GM19438 (cell line): ENCODE measurements around the gene CDHR5.

Source experiments
- ATAC-seq: cut with Tn5 transposase; IDR thresholded peaks from one replicate; pipeline ENCODE4 v1.9.1; 2021; ENCODE audit warnings: low read depth; ENCODE audit not compliant: unreplicated experiment

The CDHR5 gene

DNA sequence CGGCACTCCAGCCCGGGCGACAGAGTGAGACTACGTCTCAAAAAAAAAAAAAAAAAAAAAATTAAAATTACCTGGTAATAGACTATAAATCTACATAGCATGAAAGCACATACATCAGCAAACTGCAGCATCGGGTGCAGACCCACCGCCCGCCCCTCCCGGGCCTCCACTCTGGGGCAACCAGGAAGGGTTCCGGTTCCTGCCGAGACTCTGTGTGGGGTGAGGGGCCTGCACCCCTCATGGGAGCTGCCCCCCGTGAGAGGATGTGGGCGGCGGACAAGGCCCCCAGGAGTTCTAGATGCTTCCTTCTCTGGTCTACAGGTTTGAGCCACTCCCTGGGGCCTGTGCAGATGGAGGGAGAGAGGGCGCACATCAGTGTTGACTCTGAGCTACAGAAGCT lies 21.5 kb upstream of the CDHR5 start:
- no peak for ATAC-seq

DNA sequence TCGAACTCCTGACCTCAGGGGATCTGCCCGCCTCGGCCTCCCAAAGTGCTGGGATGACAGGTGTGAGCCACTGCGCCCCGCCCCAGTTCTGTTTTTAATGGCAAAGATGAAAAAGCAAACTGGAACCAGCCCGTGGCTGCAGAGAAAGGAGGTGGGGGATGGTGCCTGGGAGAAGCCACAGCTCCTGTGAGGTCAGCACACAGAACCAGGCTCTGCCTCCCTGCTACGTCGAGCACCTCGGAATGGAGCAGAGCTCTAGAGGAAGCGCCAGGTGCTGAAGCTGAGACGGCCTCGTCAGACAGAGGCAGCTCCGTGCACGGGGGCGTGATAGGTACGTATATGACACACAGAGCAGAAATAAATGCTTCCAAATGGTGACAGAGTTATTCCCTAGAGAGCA lies 20.8 kb upstream of the CDHR5 start:
- ATAC-seq: no peak

DNA sequence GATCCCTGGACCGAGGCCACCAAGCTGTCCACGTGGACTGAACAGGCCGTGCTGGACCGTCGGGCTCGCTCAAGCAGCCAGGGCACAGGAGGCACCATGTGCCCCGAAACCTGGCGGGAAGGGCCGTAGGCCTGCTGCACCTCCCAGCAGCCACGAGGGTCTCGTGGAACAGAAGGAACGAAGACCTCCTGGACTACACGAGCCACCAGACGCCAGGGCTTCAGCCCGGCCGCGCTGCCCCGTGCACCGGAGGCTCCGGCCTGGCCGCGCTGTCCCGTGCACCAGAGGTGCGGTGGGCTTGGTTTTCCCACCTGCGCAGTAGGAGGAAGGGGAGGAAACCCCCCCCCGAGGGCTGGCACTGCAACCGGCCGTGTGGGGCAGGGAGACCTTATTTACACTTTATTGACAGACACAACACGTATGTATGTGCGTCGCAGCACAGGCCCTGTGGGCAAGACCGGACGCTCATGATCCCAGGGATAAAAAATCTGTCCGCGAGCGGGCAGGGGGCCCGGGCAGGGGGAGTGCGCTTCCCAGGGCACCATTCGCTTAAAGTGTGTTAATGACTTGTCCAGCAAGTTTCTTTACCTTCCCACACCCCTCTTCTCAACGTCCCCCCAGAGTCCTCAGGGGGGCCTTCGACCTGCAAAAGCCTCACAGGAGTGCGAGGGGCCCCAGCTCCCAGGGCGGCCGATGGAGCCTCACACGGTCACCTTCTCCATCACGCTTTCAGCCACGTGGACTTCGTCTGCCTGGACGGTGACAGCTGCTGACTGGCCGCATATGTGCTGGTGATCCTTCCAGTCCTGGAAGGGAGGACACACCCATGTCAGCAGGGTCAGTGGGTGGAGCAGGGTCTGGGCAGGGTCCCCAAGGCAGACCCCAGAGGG lies 19.3 kb upstream of the CDHR5 start:
- ATAC-seq: no peak

DNA sequence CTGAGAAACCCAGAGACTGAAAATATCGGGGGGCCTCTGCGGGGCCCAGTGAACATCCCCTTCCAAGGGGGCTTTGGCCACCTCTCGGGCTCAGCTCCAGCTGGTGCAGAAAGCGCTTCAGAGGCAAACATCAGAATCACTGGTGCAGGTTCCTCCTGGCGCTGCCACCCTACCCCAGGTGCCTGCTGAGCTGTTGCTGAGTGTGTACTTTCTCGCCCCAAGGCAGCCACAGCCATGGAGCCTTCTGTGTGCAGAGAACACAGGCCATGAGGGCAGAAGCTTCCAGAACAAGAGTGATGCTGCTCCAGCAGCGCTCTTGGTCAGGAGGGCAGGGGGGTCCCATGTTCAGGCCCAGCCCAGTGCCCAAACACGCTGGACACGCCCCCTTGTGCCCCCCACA lies 18.6 kb upstream of the CDHR5 start:
- ATAC-seq: no peak

DNA sequence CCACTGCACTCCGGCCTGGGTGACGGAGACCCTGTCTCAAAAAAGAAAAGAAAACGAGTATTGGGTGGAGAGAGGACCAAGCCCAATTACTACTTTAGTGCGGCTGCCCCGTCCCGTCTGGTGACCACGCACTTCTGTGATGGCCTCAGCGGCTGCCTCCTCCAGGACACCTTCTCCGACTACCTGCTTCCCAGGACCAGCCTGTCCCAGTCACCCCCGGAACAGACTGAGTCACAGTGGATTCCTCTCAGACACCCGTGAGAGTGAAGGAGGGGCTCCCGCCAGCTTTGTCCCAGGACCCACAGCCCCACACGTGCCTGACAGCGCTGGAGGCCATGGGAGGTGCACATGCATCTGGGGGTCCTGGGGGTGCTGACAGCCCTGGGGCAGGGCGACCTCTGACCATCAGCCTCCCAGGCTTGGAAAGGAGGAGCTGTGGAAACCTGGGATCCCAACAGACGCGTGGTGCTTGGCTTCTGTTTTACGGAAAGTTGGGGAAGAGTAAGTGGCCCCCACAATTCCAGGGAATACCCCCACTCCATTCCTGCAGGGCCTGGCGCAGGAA lies 17.1 kb upstream of the CDHR5 start:
- no peak for ATAC-seq

DNA sequence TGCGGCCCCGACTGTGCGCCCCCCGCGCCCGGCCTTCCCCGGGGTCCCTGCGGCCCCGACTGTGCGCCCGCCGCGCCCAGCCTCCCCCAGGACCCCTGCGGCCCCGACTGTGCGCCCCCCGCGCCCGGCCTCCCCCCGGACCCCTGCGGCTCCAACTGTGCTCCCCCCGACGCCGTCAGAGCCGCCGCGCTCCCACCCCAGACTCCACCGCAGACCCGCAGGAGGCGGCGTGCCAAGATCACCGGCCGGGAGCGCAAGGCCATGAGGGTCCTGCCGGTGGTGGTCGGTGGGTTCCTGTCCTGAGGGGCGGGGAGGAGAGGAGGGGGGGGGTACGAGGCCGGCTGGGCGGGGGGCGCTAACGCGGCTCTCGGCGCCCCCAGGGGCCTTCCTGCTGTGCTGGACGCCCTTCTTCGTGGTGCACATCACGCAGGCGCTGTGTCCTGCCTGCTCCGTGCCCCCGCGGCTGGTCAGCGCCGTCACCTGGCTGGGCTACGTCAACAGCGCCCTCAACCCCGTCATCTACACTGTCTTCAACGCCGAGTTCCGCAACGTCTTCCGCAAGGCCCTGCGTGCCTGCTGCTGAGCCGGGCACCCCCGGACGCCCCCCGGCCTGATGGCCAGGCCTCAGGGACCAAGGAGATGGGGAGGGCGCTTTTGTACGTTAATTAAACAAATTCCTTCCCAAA lies 15.4 kb upstream of the CDHR5 start:
- no peak for ATAC-seq

DNA sequence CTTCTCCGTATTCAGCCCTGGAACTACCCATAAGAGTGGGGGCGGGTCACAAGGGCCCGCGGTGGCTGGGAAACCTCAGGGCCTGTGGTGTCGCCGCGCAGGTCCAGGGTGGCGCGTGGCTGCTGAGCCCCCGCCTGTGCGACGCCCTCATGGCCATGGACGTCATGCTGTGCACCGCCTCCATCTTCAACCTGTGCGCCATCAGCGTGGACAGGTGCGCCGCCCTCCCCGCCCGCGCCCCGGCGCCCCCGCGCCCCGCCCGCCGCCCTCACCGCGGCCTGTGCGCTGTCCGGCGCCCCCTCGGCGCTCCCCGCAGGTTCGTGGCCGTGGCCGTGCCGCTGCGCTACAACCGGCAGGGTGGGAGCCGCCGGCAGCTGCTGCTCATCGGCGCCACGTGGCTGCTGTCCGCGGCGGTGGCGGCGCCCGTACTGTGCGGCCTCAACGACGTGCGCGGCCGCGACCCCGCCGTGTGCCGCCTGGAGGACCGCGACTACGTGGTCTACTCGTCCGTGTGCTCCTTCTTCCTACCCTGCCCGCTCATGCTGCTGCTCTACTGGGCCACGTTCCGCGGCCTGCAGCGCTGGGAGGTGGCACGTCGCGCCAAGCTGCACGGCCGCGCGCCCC lies 14.7 kb upstream of the CDHR5 start:
- no peak for ATAC-seq

DNA sequence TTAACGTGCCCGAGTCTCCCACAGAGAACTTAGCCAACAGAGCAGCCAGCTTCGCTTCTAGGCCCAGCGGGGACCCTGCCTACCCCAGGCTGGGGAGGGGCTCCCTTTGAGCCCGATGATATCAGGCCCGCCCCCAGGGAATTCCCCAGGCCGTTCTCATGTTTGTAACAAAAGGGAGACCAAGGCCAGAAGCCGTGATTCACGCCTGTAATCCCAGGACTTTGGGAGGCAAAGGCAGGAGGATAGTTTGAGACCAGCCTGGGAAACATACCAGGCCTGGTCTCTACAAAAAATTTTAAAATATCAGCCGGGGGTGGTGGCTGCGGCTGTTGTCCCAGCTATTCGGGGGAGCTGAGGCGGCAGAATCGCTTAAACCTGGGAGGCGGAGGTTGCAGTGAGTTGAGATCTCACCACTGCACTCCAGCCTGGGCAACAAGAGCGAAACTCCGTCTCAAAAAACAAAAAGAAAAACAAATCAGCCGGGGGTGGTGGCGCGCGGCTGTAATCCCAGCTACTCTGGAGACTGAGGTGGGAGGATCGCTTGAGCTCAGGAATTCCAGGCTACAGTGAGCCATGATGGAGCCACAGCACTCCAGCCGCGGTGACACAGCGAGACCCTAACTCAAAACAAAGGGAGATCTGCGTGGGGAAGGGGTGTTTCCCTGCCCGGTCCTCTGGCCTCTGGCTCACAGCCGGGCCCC lies 14.0 kb upstream of the CDHR5 start:
- ATAC-seq: no peak

DNA sequence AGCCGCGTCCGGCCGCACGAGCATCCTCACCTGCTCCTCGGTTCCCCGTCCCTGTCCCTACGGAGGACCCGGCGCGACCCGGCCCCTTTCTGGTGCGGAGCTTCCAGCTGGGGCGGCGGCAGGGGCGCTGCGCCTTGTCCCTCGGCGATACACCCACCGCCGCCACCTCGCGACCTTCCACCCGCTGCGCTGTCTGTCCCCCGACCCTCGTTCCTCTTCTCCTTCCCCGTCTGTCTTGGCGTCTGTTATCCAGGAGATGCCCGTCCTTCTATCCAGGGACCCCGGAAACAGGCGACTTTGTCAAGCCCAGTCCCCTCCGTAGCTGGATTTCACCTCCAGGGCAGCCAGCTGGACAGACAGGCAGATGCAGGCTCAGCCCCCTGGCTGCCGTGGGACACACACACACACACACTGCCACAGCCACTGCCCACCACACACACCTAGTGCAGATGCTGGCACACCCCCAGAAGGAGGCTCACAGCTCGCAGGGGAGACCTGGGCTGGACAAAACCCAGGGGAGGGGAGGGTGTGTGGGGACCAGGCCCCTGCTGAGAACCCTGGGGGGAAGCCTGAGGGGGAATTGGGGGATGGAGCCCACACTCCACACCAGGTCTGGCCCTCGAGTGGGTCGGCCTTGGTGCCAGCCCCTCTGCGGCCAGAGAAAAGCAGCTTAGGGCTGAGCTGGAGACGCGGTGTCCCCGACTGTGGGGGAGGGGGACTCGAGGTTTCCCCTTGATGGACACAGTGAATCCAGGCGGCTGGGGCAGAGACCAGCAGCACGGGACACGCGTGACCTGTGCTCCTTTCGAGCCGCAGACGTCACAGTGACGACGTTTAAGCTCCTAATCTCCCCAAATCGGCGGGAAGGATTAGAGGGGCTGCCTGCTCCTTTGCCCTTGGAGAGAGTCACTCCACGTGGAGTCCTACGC lies 13.1 kb upstream of the CDHR5 start:
- ATAC-seq: no peak

DNA sequence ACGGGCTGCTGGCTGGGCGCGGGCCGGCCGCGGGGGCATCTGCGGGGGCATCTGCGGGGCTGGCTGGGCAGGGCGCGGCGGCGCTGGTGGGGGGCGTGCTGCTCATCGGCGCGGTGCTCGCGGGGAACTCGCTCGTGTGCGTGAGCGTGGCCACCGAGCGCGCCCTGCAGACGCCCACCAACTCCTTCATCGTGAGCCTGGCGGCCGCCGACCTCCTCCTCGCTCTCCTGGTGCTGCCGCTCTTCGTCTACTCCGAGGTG lies 12.5 kb upstream of the CDHR5 start:
- ATAC-seq: no peak

DNA sequence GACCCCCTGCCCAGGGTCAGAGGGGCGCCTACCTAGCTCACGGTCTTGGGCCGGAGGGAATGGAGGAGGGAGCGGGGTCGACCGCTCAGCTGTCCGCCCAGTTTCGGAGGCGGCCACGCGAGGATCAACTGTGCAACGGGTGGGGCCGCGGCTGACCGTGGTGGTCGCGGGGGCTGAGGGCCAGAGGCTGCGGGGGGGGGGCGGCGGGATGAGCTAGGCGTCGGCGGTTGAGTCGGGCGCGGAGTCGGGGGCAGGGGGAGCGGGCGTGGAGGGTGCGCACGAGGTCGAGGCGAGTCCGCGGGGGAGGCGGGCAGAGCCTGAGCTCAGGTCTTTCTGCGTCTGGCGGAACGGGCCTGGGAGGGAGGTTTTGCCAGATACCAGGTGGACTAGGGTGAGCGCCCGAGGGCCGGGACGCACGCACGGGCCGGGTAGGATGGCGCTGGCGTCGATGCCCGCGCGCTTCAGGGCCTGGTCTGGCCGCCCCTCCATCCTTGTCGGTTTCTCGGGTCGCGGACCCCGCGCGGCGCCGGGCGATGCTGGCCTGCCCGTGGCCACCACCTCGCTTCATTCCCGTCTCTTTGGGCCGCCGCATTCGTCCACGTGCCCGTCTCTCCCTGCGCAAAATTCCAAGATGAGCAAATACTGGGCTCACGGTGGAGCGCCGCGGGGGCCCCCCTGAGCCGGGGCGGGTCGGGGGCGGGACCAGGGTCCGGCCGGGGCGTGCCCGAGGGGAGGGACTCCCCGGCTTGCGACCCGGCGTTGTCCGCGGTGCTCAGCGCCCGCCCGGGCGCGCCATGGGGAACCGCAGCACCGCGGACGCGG lies 12.0 kb upstream of the CDHR5 start, which contains the start of gene DRD4:
Gene DRD4 (plus strand): TSS at position 759 of the 822 bp plus-strand sequence. CDS start 36 bp downstream, at position 795.
- no peak for ATAC-seq

DNA sequence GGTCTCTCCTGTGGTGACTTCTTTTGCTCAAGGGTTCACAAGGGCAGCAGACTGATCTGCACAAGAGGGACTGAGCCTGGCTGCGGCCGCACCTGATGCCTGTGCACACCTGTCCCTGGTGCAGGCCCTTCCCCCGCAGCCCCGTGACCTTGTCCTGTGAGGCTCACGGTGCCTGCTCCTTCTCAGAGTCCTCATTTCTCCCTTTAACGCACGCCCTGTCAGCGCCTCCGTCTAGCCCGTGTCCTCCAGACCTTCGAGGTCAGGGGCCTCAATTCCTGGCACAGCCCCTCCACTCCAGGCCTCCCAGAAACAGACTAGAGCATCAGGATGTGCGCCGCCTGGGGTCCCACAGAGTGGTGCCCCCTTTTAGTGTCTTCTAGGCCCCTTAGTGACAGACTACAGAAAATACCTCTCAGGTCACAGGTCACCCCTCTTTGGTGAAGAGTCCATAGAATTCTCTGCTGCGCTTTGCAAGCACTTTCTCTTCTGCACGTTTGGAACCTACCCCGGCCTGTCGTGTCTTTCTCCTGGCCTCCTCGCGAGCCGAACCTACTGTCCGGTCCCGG lies 11.3 kb upstream of the CDHR5 start:
- ATAC-seq: no peak

DNA sequence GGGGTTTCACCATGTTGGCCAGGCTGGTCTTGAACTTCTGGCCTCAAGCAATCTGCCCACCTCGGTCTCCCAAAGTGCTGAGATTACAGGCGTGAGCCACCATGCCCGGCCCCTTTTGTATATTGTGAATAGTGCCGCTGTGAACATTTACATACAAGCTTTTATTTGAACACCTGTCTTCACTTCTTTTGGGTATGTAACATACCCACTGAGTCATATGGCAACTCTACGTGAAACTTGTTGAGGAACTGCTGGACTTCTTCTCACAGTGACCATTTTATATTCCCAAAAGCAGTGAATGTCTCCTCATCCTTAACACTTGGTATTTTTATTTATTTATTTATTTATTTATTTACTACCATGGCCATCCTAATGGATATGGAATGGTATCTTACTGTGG lies 6.1 kb upstream of the CDHR5 start:
- no peak for ATAC-seq

DNA sequence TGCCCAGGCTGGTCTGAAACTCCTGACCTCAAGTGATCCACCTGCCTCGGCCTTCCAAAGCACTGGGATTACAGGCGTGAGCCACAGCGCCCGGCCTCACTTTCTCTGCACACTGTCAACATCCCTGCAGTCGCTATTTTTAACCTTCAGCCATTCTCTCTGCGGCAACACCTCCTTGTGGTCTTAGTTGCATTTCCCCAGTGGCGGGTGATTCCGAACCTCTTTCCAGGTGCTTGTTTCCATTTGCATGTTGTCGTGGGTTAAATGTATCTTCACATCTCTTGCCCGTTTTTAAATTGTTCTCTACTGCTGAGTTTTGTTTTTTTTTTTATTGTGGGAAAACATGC lies 4.5 kb upstream of the CDHR5 start:
- no peak for ATAC-seq

DNA sequence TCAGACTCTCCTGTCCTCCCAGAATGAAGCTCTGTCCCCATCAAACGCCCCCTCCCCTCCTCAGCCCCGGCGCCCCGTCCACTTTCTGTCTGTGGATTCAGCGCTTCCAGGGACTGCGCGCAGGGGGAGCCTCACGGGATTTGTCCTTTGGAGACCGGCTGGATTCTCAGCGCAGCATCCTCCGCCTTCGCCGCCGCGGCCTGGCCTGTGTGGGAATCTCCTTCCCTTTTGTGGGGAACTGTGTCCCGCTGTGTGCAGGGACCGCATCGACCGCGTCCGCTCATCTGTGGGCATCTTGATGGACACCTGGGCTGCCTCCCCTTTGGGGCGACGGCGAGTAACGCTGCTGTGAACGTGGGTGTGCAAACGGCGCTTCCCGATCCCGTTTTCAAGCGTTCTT lies 3.3 kb upstream of the CDHR5 start:
- ATAC-seq: no peak

DNA sequence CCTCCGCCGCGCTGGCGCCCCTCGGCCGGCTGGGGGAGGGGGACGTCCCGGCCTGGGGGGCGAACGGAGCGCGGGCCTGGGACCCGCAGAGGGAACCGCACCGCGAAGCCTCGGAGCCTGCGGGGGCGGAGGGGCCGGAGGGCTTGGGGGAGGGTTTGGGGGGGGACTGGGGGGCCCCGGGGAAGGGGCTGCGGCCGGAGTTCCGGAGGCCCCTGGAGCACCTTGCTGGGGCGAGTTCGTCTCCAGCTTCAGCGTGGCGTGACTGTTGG lies 2.5 kb upstream of the CDHR5 start:
- ATAC-seq: no peak

DNA sequence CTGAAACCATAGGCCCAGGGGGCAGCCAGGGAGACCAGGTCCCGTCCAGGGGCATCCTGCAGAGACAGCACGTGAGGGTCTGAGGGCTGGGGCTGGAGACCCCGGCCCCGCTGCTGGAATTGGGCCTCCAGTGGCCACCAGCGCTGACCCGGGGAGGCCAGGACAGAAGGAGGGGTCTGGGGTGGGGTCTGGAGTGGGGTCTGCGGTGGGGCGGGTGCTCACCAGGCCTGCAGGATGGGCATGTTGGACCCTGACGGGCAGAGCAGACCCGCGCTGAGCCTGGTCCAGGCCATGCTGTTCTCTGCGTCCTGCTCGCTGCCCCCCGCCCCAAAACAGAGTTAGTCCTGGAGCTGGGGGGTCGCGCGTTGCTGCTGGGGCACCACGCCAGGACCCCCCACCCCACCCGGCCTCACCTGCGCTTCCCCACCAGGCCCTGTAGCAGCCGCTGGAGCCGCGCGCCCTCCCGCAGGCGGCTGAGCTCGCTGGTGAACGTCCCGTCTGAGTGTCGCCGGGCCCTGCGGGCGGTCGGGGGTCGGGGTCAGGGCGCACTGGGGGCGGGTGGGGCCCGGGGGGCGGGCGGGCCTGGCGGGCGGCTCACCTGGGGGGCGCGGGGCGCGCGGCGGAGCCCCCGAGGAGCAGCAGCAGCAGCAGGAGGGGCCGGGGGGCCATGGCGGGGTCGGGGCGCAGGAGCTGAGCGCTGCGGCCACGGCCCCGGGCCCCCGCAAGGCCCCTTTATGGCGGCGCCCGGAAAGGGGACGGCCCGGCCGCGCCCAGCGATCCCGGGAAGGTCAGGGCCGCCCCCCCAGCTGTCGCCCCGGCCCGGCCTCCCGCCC lies 1.9 kb upstream of the CDHR5 start, which contains the start of gene SCT:
Gene SCT (minus strand): TSS at position 707 of the 833 bp plus-strand sequence. CDS start 38 bp downstream, at position 669.
- no peak for ATAC-seq

DNA sequence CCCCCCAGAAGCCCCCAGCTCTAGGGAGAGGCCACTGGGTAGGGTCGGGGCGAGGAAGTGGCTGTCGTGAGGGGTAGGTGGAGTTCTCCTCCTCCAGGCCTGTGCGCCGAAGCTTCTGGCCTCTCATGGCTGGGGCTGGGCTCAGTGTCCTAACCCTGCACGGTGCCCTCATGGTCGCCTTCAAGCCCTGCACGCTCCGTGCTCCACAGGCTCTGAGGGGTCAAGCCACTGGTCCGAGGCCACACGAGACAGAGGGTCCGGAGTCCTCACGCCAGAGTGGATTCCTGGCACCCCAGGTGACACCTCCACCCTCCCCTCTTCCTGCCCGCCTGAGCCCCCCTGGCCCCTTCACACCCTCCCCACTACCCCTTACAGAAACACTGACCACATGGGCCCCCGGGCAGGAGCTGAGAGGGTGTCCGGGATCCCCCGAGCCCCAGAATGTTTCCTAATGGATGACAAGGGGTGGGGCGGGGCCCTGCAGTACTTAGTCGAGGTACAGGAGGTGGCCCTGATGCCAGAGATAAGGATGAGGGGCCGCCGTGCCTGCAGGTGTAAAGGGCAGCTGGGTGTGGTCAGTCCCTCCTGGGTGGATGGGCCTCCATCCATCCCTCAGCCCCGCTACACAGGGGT lies 997 bp upstream of the CDHR5 start:
- ATAC-seq: no peak
